Choroid plexus epithelial cell (primary cell): ENCODE data around the gene SLC30A3.

Experiments
- DNase-seq: peaks from one replicate; pipeline ENCODE4 v3.0.0-alpha.2; 2010; ENCODE audit warnings: low read depth
- H3K4me3 ChIP-seq: 2 replicates; pipeline ENCODE4 v1.5.1; 2011; ENCODE audit warnings: low read depth, mild to moderate bottlenecking, control low read depth, low read length, moderate library complexity
- CTCF ChIP-seq: conservative IDR thresholded peaks from 2 replicates; pipeline ENCODE4 v1.5.1; 2011; ENCODE audit warnings: low read depth, mild to moderate bottlenecking, control low read depth, inconsistent platforms, low read length, moderate library complexity

Gene SLC30A3

GRCh38 chr2:27205206-27205605 is 57.6 kb downstream of the SLC30A3 start:
- H3K4me3 ChIP-seq: no peak overlapping the region
- DNase-seq: no peak
- TF ChIP-seq CTCF: no peak

GRCh38 chr2:27204566-27204965 is 58.3 kb downstream of the SLC30A3 start:
- no peak for TF ChIP-seq CTCF
- H3K4me3 ChIP-seq: no peak overlapping the region

GRCh38 chr2:27203741-27204140 is 59.1 kb downstream of the SLC30A3 start:
- no peak for DNase-seq
- no peak overlapping the region for H3K4me3 ChIP-seq
- TF ChIP-seq CTCF: no peak

More at GRCh38 chr2:27204566-27204965, 58.3 kb downstream of the SLC30A3 start:
- no peak for DNase-seq
